Endometrium (tissue), 2 donors: ENCODE results near the gene FAM53B.

Source experiments
- FAIRE-seq: peaks from 2 replicates; lab custom pipeline; 2012; peaks lifted over from hg19 to GRCh38; lab: Jason Lieb, UNC
- donor health status: control.
- donor health status: control.

Gene FAM53B

DNA sequence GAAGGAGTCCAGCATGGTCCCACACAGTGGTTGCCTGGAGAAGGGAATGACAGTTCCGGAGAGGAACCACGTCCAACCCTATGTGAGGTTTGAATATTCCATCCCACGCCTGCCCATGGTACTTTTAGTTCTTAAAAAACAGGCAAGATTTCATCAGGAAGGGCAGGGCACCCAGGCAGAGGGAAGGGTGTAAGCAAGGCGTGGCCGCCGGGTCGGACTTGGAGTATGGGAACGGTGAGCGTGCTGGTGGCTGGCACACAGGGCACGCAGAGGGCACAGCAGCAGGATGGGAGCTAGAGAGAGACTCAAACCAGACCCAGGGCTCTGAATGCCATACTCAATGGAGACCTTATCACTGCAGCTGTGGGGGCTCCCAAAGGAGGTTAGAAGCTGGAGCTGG is 34.3 kb downstream of the FAM53B start:
- no peak for FAIRE-seq

DNA sequence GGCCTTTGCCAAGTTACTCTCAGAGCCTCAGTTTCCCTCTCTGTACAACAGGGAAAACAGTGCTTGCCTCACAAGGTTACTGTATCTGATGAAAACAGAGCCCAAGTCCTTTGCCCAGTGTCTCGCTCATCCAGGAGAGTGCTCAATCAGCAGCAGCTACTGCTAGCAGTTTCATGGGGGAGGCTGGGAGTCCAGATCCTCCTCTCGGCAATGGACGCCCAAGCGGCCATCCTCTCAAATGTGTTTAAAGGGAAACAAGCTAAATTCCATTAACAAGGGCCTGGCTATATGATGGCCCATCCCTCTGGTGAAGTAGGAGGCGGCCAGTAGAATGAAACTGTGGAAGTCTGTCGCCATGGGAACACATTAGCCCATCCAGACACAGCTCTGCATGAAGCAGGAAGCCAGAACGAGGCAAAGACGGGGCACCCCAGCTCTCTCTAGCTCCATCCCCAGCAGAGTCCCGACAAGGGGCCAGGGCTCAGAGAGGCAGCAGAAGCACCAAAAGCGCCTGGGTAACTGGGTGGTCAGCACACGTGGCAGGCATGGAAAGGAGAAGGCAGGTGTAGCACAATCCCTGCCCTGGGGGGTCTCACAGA is 35.2 kb downstream of the FAM53B start:
- no peak for FAIRE-seq

DNA sequence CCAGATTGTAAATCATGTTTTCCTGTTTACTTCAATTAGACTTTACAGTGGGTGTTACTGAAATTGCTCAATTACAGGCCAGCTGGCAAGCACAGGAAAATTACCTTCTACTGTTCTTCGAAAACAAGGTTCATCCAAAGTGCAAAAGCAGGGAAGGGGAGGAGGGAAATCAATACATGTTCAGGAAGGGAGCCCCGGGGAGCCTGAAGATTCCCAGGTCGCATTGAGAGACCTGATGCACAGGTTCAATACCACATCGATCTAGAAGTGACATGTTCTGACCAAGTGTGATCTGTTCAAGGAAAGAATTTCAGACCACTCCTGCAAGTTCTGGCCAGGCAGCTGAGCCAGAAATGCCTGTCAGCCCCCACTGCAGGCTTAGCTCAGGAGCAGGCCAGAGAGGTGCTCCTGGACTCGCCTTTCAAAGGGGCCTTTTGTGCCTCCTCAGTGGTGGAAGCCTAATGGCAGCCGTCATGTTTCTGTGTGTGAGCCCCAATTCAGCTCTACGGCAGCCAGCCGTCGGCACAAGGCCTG is 35.9 kb downstream of the FAM53B start:
- FAIRE-seq = peak; percentile 60

- no peak for FAIRE-seq
Measured at GRCh38 chr10:124707551-124707950, 36.6 kb downstream of the FAM53B start.

- FAIRE-seq = no peak
Measured at GRCh38 chr10:124707144-124707467, 37.1 kb downstream of the FAM53B start.

- FAIRE-seq = no peak
Measured at GRCh38 chr10:124706462-124707143, 37.6 kb downstream of the FAM53B start.

GRCh38 chr10:124705817-124706461 is 38.2 kb downstream of the FAM53B start:
- no peak for FAIRE-seq

DNA sequence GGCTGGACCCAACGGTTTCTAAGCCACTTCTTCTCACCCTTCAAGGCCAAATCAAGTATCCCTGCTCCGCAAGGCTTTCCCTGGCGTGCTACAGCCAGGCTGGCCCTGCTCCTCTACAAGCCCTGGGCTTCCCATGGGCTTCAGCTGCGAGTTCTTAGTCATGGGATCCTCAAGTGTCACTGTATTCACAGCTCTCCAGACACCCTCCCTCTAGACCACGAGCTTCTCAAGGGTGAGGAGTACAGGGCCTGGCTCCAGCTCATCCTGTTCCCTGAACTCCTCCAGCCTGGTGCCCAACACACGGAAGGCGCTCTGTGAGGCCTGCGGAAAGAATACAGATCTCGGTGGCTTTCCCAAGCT is 38.8 kb downstream of the FAM53B start:
- no peak for FAIRE-seq

DNA sequence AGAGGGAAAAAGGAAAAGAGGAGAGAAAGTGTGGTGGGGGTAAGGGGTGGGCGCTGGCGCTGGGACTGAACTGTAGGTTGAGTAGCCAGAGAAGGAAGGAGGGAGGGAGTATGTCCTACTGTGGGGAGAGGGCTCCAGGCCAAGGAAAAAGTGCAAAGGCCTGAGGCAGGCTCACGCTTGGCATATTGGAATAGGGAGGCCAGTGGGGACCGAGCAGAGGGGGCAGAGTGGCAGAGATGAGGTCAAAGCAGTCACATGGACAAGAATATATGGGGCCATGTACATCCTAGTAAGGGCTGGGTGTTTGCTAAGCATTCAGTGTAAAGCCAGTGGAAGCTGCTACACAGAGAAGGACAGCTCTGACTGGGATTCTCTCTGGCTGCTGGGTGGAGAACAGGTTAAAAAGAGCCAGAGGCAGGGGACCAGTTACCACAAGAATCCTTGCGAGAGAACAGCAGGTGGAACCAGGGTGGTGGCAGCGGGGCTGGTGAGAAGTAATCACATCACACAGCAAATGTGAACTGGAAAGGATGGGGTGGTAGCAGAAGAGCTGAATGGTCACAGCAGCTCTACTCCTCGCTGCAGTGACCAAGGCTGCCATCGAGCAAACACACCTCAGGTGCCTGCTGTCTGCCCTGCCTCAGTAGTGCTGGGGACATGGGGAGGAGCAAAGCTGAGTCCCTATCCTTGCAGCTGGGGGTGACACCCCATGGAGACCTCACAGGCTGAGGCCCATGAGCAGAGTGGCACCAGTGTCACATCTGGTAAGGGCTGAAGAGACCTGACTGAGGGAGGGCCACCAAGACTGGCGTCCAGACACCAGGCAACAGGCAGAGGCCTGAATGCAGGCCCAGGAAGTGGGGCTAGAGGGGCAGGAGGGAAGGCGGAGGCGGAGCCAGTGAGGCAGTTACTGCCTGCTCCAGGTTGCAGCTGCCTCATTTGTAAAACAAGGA is 39.5 kb downstream of the FAM53B start:
- no peak for FAIRE-seq

- FAIRE-seq = no peak
Measured at GRCh38 chr10:124703778-124704427, 40.3 kb downstream of the FAM53B start.

GRCh38 chr10:124703372-124703771 is 40.8 kb downstream of the FAM53B start:
- no peak for FAIRE-seq

GRCh38 chr10:124701881-124702656 is 42.1 kb downstream of the FAM53B start:
- peak; percentile 55 for FAIRE-seq

DNA sequence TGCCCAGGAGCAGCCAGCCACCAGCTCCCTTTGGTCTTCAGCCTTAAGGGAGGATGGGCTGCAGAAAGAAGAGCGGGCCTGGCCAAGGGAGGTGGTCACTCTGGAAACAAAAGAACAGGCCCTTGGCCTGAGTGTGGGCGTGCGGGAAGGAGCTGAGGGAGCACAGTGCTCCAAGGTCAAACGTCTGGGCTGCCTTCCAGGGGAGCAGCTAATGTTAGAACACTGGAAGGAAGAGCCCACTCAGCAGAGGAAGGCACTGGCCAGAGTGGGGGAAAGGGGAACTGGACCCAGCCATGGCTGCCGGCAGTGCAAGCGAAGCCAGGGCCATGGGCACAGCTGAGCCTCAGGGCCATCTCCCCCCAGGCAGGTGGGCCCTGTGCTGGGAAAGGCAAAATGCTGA is 42.7 kb downstream of the FAM53B start:
- FAIRE-seq = peak; percentile 69

- no peak for FAIRE-seq
Measured at GRCh38 chr10:124701038-124701365, 43.2 kb downstream of the FAM53B start.

DNA sequence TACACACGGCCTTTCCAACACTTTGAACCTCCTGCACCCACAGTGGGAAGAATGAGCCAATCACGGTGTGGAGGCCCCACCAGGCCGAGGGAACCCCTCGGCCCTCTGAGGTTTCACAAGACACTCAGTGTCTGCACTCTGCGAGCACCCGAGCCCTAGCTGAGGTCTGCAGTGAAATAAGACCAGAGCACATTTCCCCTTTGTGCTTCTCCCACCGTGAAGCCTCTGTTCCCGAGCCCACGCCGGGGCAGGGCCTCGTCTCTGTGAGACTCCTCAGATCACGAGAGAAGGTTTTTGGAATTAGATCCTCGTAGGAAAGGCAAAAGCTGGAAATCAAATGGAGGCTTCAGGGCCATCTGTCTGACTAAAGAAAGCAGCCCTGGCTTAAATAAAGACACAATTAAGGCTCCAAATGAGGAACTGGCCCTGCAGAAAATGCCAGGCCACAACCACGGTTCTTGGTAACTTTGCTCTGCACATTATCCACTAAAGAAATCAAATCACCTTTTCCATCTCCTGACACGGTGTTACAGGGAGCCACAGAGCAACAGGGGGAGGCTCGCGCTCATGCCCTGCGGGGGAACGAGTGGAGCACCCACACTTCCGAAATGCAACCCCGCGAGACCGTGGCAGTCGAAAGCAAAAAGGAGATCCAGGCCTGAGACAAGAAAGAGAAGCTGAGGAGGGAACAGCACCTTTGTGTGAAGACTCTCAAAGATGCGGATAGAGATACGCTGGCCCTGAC is 43.7 kb downstream of the FAM53B start:
- FAIRE-seq = no peak

GRCh38 chr10:124699471-124700292 is 44.5 kb downstream of the FAM53B start:
- no peak for FAIRE-seq

DNA sequence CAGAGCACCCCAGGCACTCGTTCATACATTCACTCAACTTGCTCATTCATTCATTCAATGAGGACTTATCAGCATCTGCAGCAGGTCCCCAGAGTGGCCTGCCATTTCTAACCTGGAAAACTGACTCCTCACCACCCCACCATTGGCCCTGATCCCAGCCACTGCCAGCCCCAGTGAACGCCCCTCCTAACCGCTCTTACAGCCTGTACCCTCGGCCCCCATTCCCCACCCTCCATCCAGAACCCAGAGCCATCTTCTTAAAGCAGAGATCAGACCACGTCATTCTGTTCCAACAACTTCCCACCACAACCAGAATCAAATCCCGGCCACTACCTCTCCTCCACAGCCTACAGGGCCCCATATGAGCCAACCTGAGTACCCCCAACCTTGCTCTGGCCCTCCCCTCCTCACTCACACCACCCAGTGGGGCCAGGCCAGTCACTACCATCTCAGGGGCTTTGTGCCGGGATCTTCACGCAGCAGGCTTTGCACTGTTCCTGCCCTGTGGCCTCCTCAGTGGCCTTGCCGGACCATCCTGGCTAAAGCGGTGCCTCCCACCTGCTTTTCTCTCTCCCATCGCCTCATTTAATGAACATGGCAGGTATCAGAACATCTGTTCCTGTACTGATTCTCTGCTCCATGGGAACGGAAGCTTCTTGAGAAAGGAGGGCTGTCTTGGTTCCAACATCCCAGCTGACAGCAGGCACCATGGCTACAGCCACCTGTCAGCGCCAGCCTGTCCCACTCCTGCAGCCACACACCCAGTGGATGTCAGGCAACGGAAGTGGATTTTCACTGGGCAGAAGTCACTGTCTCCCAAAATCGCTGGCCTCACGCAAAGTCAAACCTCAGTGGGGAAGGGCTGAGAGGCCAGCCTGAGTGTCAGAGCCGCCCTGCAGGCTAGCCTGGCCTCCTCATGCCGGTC is 45.4 kb downstream of the FAM53B start:
- no peak for FAIRE-seq

- FAIRE-seq = no peak
Measured at GRCh38 chr10:124697837-124698544, 46.2 kb downstream of the FAM53B start.
